ENCODE data around the gene JMJD6. TPM values are rescaled to one million over a fixed set of nuclear protein-coding genes. Genes with fewer than 3 reads are reported as not detected.
A peak's percentile ranks its signal among the peaks of the same experiment; 100 is the strongest.

The JMJD6 gene
- total RNA-seq (2014; rRNA removed; shearing (Covaris generic)), result 39.9 and 41.2 TPM in 2 replicates
- 46.0 and 71.2 TPM in 2 replicates for total RNA-seq (2022)
- Bru-seq, nascent RNA, result percentile 69 among the genes with signal in this experiment
- percentile 66 among the genes with signal in this experiment for BruChase-seq, experiment 1, labeled RNA remaining after a 6-hour chase
- percentile 81 among the genes with signal in this experiment for BruChase-seq, experiment 2, labeled RNA remaining after a 2-hour chase
- long read RNA-seq, transcript JMJD6-204 (7 exons, 1,898 nt), result minor isoform, 5 of 103 reads
- long read RNA-seq, transcript JMJD6-202 (6 exons, 1,603 nt), result major isoform, 82 of 103 reads
- long read RNA-seq, partial matches to known transcripts, result 4 of 103 reads
- long read RNA-seq, other reads (novel, unspliced or antisense), result 12 of 103 reads

DNA sequence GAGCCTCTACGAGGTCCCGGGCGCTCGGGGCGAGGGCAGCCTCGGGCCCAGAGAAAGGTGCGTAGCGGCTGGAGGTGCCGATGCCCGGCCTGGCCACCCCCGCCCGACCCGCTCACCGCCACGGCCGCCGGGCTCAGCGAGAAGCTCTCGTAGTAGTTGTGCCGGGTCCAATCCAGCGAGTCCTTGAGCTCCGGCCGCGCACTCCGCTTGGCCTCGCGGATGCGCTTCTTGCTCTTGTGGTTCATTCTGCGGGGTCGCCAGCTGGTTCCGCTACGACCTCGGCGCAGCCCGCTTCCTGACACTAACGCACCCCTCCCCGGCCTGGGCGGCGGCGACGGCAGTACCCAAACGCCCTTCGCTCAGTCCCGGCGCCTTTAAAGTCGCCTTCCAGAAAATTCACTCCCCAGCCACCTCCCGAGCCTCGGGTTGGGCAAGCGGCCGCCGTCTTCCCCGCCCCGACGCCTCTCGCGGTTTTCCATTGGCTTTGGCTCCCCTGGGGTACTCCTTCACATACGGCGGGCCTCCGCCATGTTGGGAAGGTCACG lies at the start of gene JMJD6:
TSS of gene JMJD6 (minus strand) at position 376 of the 545 bp plus-strand sequence. CDS start at position 245, 131 bp downstream.
- Histone ChIP-seq H4K20me1 (ENCODE audit: insufficient read depth, low read length) (peaks cover 4% of the 10 kb centered on the region; the same call in 1 of the 2 replicates), H3K27ac (ENCODE audit: low read depth, low read length, poor library complexity, severe bottlenecking) (peak within 1 kb of the TSS; percentile 91), H3K9me3 (ENCODE audit: low read length) (no peaks in the 10 kb centered on the region), H3K4me3 (ENCODE audit: low read depth, low read length, poor library complexity, severe bottlenecking) (peak within 1 kb of the TSS; percentile 78), H3K9me2 (ENCODE audit: insufficient read depth, low read length) (no peaks in the 10 kb centered on the region), H3K4me2 (ENCODE audit: low read length) (peak within 1 kb of the TSS; percentile 97), H2AFZ (ENCODE audit: low read length) (peak within 1 kb of the TSS; percentile 25; the same call in 1 of the 2 replicates), H3K36me3 (ENCODE audit: insufficient read depth, low read length) (peaks cover 63% of the 10 kb centered on the region), H3K4me1 (ENCODE audit: insufficient read depth, low read length, poor library complexity, severe bottlenecking) (peaks cover 38% of the 10 kb centered on the region), H3K79me2 (ENCODE audit: insufficient read depth, low read depth, low read length) (peaks cover 72% of the 10 kb centered on the region)
- POLR2A ChIA-PET, result interaction anchor here (0.9 to 2.9 kb wide), 3 partner anchors 9 to 54 kb away, joined by 4 to 11 read pairs (median 7); no protein-coding TSS in a partner anchor
- peak; percentile 100 for DNase-seq (ENCODE audit: low spot score)
- CTCF ChIA-PET (ENCODE audit: unreplicated experiment), result no interaction called here
- intact Hi-C loops (cut with micrococcal nuclease; ENCODE audit: unreplicated experiment), result loop anchor here (1.0 to 5.0 kb wide), 5 partner anchors 11 to 459 kb away; partner anchors contain the start of genes SRSF2 and UBALD2
- BruUV-seq (replicated peaks), result no TSS peak
- no peak for TF ChIP-seq EZH2phosphoT487 (IDR thresholded peaks at IDR 0.05; ENCODE audit: borderline replicate concordance, low read depth, low read length)
- TF ChIP-seq, protein P1, sequence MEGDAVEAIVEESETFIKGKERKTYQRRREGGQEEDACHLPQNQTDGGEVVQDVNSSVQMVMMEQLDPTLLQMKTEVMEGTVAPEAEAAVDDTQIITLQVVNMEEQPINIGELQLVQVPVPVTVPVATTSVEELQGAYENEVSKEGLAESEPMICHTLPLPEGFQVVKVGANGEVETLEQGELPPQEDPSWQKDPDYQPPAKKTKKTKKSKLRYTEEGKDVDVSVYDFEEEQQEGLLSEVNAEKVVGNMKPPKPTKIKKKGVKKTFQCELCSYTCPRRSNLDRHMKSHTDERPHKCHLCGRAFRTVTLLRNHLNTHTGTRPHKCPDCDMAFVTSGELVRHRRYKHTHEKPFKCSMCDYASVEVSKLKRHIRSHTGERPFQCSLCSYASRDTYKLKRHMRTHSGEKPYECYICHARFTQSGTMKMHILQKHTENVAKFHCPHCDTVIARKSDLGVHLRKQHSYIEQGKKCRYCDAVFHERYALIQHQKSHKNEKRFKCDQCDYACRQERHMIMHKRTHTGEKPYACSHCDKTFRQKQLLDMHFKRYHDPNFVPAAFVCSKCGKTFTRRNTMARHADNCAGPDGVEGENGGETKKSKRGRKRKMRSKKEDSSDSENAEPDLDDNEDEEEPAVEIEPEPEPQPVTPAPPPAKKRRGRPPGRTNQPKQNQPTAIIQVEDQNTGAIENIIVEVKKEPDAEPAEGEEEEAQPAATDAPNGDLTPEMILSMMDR (conservative IDR thresholded peaks at IDR 0.05; ENCODE audit: low read length), result no peak

DNA sequence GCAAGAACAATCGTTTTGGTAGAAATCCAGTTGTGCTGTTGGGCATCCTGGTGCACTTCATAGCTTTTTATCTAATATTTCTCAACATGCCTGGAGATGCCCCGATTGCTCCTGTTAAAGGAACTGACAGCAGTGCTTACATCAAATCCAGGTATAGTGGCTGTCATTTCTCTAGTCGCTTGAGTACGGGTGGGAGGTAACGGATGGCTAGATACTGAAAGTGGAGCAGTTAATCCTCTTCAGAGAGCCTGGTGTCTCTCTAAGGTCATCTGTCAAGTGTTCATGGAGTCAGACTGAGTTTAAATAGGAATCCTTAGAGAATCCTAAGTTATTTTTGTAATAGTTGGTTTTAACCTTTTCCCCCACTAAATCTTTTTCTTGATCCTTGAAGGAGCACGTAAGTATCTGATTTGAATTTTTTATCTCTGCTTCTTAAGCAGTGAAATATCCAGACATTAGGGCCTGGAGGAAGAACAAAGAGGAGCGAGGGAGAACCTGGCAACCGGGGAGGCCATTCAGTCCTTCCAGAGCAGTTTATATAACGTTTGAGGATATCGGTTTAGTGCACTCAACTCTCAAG lies 48.7 kb upstream of the JMJD6 start:
- DNase-seq (ENCODE audit: low spot score), result no peak
- no peak overlapping the region for H3K27ac ChIP-seq (ENCODE audit: low read depth, low read length, poor library complexity, severe bottlenecking)
- peaks cover 87% of the 10 kb centered on the region for H3K36me3 ChIP-seq (ENCODE audit: insufficient read depth, low read length)
- H4K20me1 ChIP-seq (ENCODE audit: insufficient read depth, low read length), result no peaks in the 10 kb centered on the region
- peaks cover 33% of the 10 kb centered on the region for H3K4me1 ChIP-seq (ENCODE audit: insufficient read depth, low read length, poor library complexity, severe bottlenecking)
- no peak overlapping the region for H2AFZ ChIP-seq (ENCODE audit: low read length)
- H3K9me3 ChIP-seq (ENCODE audit: low read length), result no peaks in the 10 kb centered on the region
- H3K9me2 ChIP-seq (ENCODE audit: insufficient read depth, low read length), result no peaks in the 10 kb centered on the region
- TF ChIP-seq, protein P1 (conservative IDR thresholded peaks at IDR 0.05; ENCODE audit: low read length), result no peak
- no peak for TF ChIP-seq EZH2phosphoT487 (IDR thresholded peaks at IDR 0.05; ENCODE audit: borderline replicate concordance, low read depth, low read length)
- no peaks in the 10 kb centered on the region for H3K79me2 ChIP-seq (ENCODE audit: insufficient read depth, low read depth, low read length)
- CTCF ChIA-PET (ENCODE audit: unreplicated experiment), result no interaction called here
- intact Hi-C loops (cut with micrococcal nuclease; ENCODE audit: unreplicated experiment), result no loop called here
- POLR2A ChIA-PET, result no interaction called here
- H3K4me2 ChIP-seq (ENCODE audit: low read length), result no peak overlapping the region
- BruUV-seq (replicated peaks), result no TSS peak
- no peak overlapping the region for H3K4me3 ChIP-seq (ENCODE audit: low read depth, low read length, poor library complexity, severe bottlenecking)
